ENCODE measurements around the gene NLRP12.
"Not testable (repeated sequence)": the region's sequence is repeated elsewhere in the genome, so short reads cannot be mapped to it uniquely, and the experiment has no call there.

Gene NLRP12

DNA sequence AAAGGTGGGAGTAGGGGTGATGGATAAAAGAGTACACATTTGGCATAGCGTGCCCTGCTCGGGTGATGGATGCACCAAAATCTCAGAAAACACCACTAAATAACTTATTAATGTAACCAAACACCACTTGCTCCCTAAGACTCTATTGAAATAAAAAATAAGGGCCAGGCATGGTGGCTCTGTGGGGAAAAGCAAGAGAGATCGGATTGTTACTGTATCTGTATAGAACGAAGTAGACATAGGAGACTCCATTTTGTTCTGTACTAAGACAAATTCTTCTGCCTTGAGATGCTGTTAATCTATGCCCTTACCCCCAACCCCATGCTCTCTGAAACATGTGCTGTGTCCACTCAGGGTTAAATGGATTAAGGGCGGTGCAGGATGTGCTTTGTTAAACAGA lies 14.3 kb upstream of the NLRP12 start:
- DNase-seq = not testable (repeated sequence)

DNA sequence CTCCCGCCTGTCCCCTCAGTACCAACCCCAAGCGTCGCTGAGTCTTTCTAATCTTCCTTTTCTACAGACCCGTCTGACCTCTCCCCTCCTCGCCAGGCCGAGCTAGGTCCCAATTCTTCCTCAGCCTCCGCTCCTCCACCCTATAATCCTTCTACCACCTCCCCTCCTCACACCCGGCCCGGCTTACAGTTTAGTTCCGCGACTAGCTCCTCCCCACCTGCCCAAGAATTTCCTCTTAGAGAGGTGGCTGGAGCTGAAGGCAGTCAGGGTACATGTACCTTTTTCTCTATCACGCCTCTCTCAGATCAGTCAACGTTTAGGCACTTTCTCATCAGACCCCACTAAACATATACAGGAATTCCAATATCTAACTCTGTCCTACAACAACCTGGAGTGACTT lies 8.7 kb upstream of the NLRP12 start:
- DNase-seq = not testable (repeated sequence)

GRCh38 chr19:53828531-53828930 lies 4.4 kb upstream of the NLRP12 start:
- no peak for DNase-seq

GRCh38 chr19:53826876-53827275 lies 2.8 kb upstream of the NLRP12 start:
- DNase-seq = no peak

GRCh38 chr19:53823380-53824120 lies 564 bp downstream of the NLRP12 start:
- no peak for DNase-seq

DNA sequence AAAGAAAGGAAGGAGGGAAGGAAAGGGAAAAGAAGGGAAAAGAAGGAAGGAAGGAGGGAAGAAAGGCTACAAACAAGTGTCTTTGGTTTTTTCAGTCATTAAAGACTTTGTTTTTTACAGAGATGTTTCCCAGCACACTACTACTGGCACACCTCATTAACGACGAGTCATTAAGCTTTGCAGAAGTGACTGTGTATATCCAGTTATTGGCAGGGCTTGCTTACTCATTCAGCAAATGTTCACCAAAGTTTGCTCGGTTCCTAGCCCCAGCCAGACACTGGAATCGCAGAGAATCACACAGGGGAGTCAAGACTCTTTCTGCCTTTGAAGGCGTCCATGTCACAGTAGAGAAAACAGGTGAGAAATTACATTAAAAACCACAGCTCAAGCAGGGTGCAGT lies 4.3 kb downstream of the NLRP12 start:
- no peak for DNase-seq

DNA sequence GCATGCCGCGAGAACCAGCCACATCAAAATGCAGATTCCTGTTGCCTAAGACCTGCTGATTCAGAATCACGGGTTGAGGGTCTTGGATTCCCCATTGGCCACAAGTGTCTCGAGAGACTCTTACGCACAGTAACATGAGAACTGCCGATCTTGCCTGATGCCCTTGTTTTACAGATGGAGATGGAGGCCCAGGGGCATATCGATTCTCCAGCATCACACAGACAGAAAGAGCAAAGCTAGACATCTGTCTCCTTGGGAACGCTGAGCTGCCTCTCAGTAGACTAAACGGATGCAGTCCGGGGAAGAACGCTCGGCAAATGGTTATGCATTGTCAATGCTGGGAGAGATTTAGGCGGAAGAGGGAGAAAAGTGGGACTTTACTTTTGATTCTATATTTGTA lies 5.4 kb downstream of the NLRP12 start:
- DNase-seq = no peak

DNA sequence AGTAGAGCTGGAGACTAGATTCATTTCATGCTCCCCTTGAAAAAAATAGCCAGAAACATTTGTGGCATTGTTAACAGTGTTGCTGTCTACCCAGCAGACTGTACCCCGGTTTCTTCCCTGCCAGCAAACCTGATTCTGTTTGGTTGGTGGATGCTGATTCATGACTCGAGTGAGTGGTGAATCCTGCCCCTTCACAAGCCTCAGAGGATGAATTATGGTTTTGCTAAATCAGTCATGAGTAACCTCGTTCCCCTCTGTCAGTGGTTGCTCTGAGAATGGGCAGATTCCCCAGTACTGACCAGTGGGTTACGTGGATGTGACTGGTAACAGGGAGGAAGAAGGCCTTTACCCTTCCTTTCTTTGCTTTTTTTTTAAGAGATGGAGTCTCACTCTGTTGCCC lies 10.1 kb downstream of the NLRP12 start:
- no peak for DNase-seq

DNA sequence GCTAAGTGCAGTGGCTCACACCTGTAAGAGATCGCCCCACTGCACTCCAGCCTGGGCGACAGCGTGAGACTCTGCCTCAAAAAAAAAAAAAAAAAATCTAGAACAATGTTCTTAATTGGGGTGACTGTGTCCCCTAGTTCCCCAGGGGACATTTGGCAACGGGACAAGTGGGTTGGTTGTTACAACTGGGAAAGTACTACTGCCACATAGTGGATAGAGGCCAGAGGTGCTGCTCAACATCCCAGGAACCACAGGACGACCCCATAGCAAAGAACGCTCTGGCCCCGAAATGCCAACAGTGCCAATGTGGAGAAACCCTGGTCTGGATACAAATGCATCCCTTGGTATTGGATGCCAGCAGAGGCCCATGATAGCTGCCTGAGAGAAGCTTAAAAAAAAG lies 11.8 kb downstream of the NLRP12 start:
- DNase-seq = no peak

- no peak for DNase-seq
Measured at GRCh38 chr19:53810891-53811290, 13.2 kb downstream of the NLRP12 start.

GRCh38 chr19:53810187-53810546 lies 13.9 kb downstream of the NLRP12 start:
- DNase-seq = no peak

GRCh38 chr19:53809518-53810186 lies 14.5 kb downstream of the NLRP12 start:
- DNase-seq = peak; percentile 25

DNA sequence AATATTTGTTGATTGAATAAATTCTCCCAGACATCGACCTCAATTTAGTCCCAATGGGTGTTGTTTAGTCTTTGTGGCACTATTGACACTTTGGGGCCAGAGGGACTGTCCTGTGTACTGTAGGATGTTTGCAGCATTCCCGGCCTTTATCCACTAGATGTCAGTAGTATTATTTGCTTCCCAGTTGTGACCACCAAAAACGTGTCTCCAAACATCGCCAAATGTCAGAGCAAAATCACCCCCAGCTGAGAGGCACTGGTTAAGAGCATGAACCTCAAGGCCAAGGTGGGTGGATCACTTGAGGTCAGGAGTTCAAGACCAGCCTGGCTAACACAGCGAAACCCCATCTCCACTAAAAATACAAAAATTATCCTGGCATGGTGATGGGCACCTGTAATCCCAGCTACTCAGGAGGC lies 15.4 kb downstream of the NLRP12 start:
- DNase-seq = no peak

DNA sequence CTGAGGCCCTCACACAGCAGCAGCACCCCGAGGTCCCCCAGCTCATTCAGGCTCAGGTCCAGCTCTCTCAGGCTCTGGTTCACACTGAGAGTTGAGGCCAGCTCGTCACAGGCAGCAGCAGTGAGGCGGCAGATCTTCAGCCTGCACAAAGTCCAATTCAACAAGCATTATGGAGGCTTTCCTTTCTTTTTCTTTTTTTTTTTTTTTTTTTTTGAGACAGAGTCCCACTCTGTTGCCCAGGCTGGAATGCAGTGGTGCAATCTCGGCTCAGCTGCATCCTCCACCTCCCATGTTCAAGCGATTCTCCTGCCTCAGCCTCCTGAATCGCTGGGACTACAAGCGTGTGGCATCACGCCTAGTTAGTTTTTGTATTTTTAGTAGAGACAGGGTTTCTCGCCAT lies 22.9 kb downstream of the NLRP12 start:
- DNase-seq = no peak

- no peak for DNase-seq
Measured at GRCh38 chr19:53795019-53795418, 29.1 kb downstream of the NLRP12 start.

GRCh38 chr19:53792721-53793433 lies 31.2 kb downstream of the NLRP12 start:
- peak; percentile 86 for DNase-seq

GRCh38 chr19:53789708-53790678 lies 34.1 kb downstream of the NLRP12 start:
- DNase-seq = no peak

DNA sequence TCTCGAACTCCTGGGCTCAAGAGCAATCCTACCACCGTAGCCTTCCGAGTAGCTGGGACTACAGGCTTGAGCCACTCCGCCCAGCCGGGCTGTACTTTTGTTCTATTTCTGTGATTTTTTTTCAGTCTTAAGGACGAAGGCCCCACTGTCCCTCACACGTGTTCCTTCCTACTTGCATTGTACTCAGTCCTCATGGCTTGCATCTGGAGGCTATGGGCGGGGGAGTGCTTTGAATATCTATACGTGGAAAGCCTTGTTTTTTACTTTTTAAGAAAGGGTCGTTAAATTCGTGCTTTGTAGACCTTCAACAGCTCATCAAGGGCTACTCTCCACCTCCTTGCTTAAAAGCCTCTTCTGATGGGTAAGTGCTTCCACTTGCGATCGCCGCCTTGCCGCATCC lies 36.8 kb downstream of the NLRP12 start:
- no peak for DNase-seq

DNA sequence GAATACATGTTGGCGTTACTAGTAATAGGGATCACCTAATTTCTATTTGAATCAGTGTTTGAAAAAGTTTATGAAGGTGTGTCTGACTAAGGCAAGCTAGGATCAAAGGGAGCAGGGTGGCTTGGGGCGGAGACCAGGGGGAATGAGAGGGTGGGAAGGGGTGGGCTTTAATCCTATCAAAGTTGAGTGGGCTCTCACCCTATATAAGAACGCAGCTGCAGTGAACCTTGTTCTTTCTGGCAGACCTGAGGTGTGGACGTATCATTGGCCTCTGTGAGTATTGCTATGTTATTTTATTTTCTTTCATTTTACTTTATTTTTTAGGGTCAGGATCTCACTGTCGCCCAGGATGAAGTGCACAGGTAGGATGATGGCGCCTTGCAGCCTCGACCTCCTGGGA lies 37.4 kb downstream of the NLRP12 start:
- DNase-seq = no peak

- no peak for DNase-seq
Measured at GRCh38 chr19:53785196-53785889, 38.8 kb downstream of the NLRP12 start.

- no peak for DNase-seq
Measured at GRCh38 chr19:53782698-53783097, 41.4 kb downstream of the NLRP12 start.

GRCh38 chr19:53781332-53781731 lies 42.8 kb downstream of the NLRP12 start:
- DNase-seq = not testable (repeated sequence)

Measured in activated CD4-positive, alpha-beta T cell treated with anti-CD3 and anti-CD28 coated beads for 48 hours (primary cell).